GM23338 (cell line): Measurements from ENCODE around the gene CCDC186. TPM values are rescaled to one million over a fixed set of nuclear protein-coding genes. Genes with fewer than 3 reads are reported as not detected.

Source experiments
- ATAC-seq: fragments of 200-7000 bp; cut with Tn5 transposase; 3 replicates; pipeline ENCODE4 v1.9.1; 2020
- DNase-seq: peaks from one replicate; pipeline ENCODE4 v3.0.0-alpha.2; 2015; ENCODE audit warnings: low spot score
- H2AFZ ChIP-seq: fragments of 200-600 bp; sonication (generic); 2 replicates; pipeline ENCODE4 v1.8.0; 2016; ENCODE audit warnings: antibody characterized with exemption, mild to moderate bottlenecking, moderate library complexity
- H3F3A ChIP-seq: fragments of 200-600 bp; sonication (generic); replicated peaks from 2 replicates; pipeline ENCODE4 v1.8.0; 2017; ENCODE audit warnings: antibody characterized with exemption, mixed run types, low read depth
- H3K27ac ChIP-seq: fragments of 200-600 bp; sonication (generic); 2 replicates; pipeline ENCODE4 v1.6.1; 2016; ENCODE audit warnings: low read depth
- H3K27me3 ChIP-seq: fragments of 200-600 bp; sonication (generic); 2 replicates; pipeline ENCODE4 v1.8.0; 2016; ENCODE audit warnings: mild to moderate bottlenecking, mixed run types, moderate library complexity; ENCODE audit not compliant: insufficient read depth
- H3K36me3 ChIP-seq: fragments of 200-600 bp; sonication (generic); 2 replicates; pipeline ENCODE4 v1.8.0; 2016; ENCODE audit warnings: mild to moderate bottlenecking; ENCODE audit not compliant: insufficient read depth
- H3K4me1 ChIP-seq: fragments of 200-600 bp; sonication (generic); 2 replicates; pipeline ENCODE4 v1.8.0; 2016; ENCODE audit warnings: mild to moderate bottlenecking, moderate library complexity; ENCODE audit not compliant: insufficient read depth
- H3K4me2 ChIP-seq: fragments of 200-600 bp; sonication (generic); 2 replicates; pipeline ENCODE4 v1.7.1; 2017; ENCODE audit warnings: mixed run types
- H3K4me3 ChIP-seq: fragments of 200-600 bp; sonication (generic); 2 replicates; pipeline ENCODE4 v1.6.1; 2016; ENCODE audit warnings: mixed run types
- H3K79me2 ChIP-seq: fragments of 200-600 bp; sonication (generic); replicated peaks from 2 replicates; pipeline ENCODE4 v1.8.0; 2017; ENCODE audit warnings: mild to moderate bottlenecking; ENCODE audit not compliant: insufficient read depth
- H3K9me2 ChIP-seq: fragments of 200-600 bp; sonication (generic); 2 replicates; pipeline ENCODE4 v1.8.0; 2017; ENCODE audit not compliant: insufficient read depth
- H4K20me1 ChIP-seq: fragments of 200-600 bp; sonication (generic); replicated peaks from 2 replicates; pipeline ENCODE4 v1.8.0; 2017; ENCODE audit warnings: mild to moderate bottlenecking; ENCODE audit not compliant: insufficient read depth
- H3K27ac Mint-ChIP-seq: 2 replicates; pipeline ENCODE4 v1.8.0; 2020; ENCODE audit warnings: inconsistent platforms, mild to moderate bottlenecking, moderate library complexity, mixed read lengths
- H3K27me3 Mint-ChIP-seq: 3 replicates; pipeline ENCODE4 v1.8.0; 2022; ENCODE audit warnings: low read depth, mild to moderate bottlenecking, moderate library complexity, mixed read lengths, inconsistent platforms; ENCODE audit not compliant: insufficient read depth, poor library complexity
- H3K36me3 Mint-ChIP-seq: 3 replicates; pipeline ENCODE4 v1.8.0; 2021; ENCODE audit warnings: low read depth, mild to moderate bottlenecking, inconsistent platforms, moderate library complexity, mixed read lengths
- H3K4me1 Mint-ChIP-seq: 3 replicates; pipeline ENCODE4 v1.8.0; 2020; ENCODE audit warnings: mild to moderate bottlenecking, inconsistent platforms, mixed read lengths
- H3K4me3 Mint-ChIP-seq: 3 replicates; pipeline ENCODE4 v1.8.0; 2021; ENCODE audit warnings: moderate library complexity, mild to moderate bottlenecking, inconsistent platforms, mixed read lengths
- H3K9me3 Mint-ChIP-seq: 3 replicates; pipeline ENCODE4 v1.8.0; 2020; ENCODE audit warnings: moderate library complexity, mild to moderate bottlenecking, inconsistent platforms, mixed read lengths
- CREB1 ChIP-seq: fragments of 250-450 bp; sonication (Bioruptor Pico); IDR thresholded peaks from 2 replicates; pipeline ENCODE4 v1.5.0; 2020; ENCODE audit warnings: low read depth, mild to moderate bottlenecking, moderate library complexity
- CTCF ChIP-seq, 2 experiments: fragments of 200-600 bp in 1 of 2; sonication (generic) in 1 of 2; conservative IDR thresholded peaks; 2 replicates each; pipeline versions ENCODE4 v1.5.1 to v1.6.1; 2016 to 2017; ENCODE audit warnings: antibody characterized with exemption in 2 of 2, low read depth in 2 of 2, mild to moderate bottlenecking in 2 of 2, moderate library complexity in 1 of 2
- EZH2 ChIP-seq: fragments of 200-600 bp; sonication (generic); IDR thresholded peaks from one replicate; pipeline ENCODE4 v1.8.0; 2017; ENCODE audit warnings: antibody characterized with exemption, mild to moderate bottlenecking, low read depth; ENCODE audit not compliant: unreplicated experiment
- EZH2phosphoT487 ChIP-seq: fragments of 200-600 bp; sonication (generic); IDR thresholded peaks from one replicate; pipeline ENCODE4 v1.8.1; 2018; ENCODE audit warnings: antibody characterized with exemption; ENCODE audit not compliant: unreplicated experiment
- JUNB ChIP-seq: IDR thresholded peaks from one replicate; pipeline ENCODE4 v1.6.1; 2016; ENCODE audit warnings: antibody characterized with exemption; ENCODE audit not compliant: unreplicated experiment
- POLR2AphosphoS5 ChIP-seq: IDR thresholded peaks from 2 replicates; pipeline ENCODE4 v1.6.1; 2016; ENCODE audit warnings: antibody characterized with exemption, low read depth
- REST ChIP-seq: IDR thresholded peaks from one replicate; pipeline ENCODE4 v1.6.1; 2018; ENCODE audit warnings: antibody characterized with exemption; ENCODE audit not compliant: unreplicated experiment
- STAT1 ChIP-seq: IDR thresholded peaks from one replicate; pipeline ENCODE4 v1.6.1; 2016; ENCODE audit warnings: antibody characterized with exemption; ENCODE audit not compliant: unreplicated experiment
- ZNF114 ChIP-seq: fragments of 250-450 bp; sonication (Bioruptor Pico); IDR thresholded peaks from 2 replicates; pipeline ENCODE4 v1.5.0; 2020; ENCODE audit warnings: mild to moderate bottlenecking, moderate library complexity
- ZNF331 ChIP-seq: fragments of 250-450 bp; sonication (Bioruptor Pico); IDR thresholded peaks from 2 replicates; pipeline ENCODE4 v1.5.0; 2020; ENCODE audit warnings: low read depth, mild to moderate bottlenecking, moderate library complexity
- ZNF462 ChIP-seq: fragments of 250-450 bp; sonication (Bioruptor Pico); IDR thresholded peaks from 2 replicates; pipeline ENCODE4 v1.5.0; 2020; ENCODE audit warnings: mild to moderate bottlenecking, moderate library complexity
- polyA plus RNA-seq: library from polyadenylated mRNA; unstranded; fragments of >200 nt; fragmentation: Nextera tagmentation; extraction: Ambion mirVana; gene quantifications from 2 replicates; pipeline ENCODE4 v1.2.1, GENCODE V29; 2016
- total RNA-seq: library from RNA; depleted of rRNA; stranded (reverse); fragments of >200 nt; shearing (Covaris generic); gene quantifications from 2 replicates; pipeline ENCODE4 v1.2.3, GENCODE V29; 2014

CCDC186 gene
- total and polyA plus RNA-seq, 2 experiments from 2014 or later: 24.2 to 50.7 TPM

GRCh38 chr10:114189700-114190099 lies 15.7 kb upstream of the CCDC186 start (continued):
- TF ChIP-seq CTCF (conservative IDR thresholded peaks at IDR 0.05; ENCODE audit: low read depth in 2 of 2): no peak

GRCh38 chr10:114188900-114189299 lies 14.9 kb upstream of the CCDC186 start:
- no peaks in the 10 kb centered on the region for H3K27me3 ChIP-seq
- no peaks in the 10 kb centered on the region for H3K79me2 ChIP-seq
- no peaks in the 10 kb centered on the region; the same call in 2 of the 3 replicates for H3K9me3 Mint-ChIP-seq
- no peaks in the 10 kb centered on the region for H4K20me1 ChIP-seq
- no peak overlapping the region for H3K27ac Mint-ChIP-seq
- H3F3A ChIP-seq: no peaks in the 10 kb centered on the region
- H3K4me1 ChIP-seq: no peaks in the 10 kb centered on the region
- no peak overlapping the region for H2AFZ ChIP-seq
- H3K4me3 ChIP-seq: no peak overlapping the region
- no peak for ATAC-seq
- H3K27ac ChIP-seq: no peak overlapping the region
- H3K9me2 ChIP-seq: no peaks in the 10 kb centered on the region
- H3K36me3 ChIP-seq: no peaks in the 10 kb centered on the region
- no peak overlapping the region for H3K4me2 ChIP-seq
- no peaks in the 10 kb centered on the region for H3K36me3 Mint-ChIP-seq
- no peaks in the 10 kb centered on the region for H3K27me3 Mint-ChIP-seq
- H3K4me3 Mint-ChIP-seq: no peak overlapping the region
- no peaks in the 10 kb centered on the region for H3K4me1 Mint-ChIP-seq
- no peak for DNase-seq
- TF ChIP-seq EZH2 (no peak), JUNB (no peak), CREB1 (CRISPR knock-in tag) (no peak), ZNF331 (CRISPR knock-in tag) (no peak), REST (no peak), EZH2phosphoT487 (no peak), CTCF (conservative IDR thresholded peaks at IDR 0.05; ENCODE audit: low read depth in 2 of 2) (no peak), POLR2AphosphoS5 (no peak), ZNF114 (CRISPR knock-in tag) (no peak), ZNF462 (CRISPR knock-in tag) (no peak), STAT1 (no peak)
